ENCODE data around the gene AQP7. TPM values are rescaled to one million over a fixed set of nuclear protein-coding genes. Genes with fewer than 3 reads are reported as not detected.
"Not testable (repeated sequence)": the region's sequence is repeated elsewhere in the genome, so short reads cannot be mapped to it uniquely, and the experiment has no call there.

The AQP7 gene
- total and polyA plus RNA-seq, 2 donors (not counting 1 experiment from before 2014, with no cell fraction given) = not detected

DNA sequence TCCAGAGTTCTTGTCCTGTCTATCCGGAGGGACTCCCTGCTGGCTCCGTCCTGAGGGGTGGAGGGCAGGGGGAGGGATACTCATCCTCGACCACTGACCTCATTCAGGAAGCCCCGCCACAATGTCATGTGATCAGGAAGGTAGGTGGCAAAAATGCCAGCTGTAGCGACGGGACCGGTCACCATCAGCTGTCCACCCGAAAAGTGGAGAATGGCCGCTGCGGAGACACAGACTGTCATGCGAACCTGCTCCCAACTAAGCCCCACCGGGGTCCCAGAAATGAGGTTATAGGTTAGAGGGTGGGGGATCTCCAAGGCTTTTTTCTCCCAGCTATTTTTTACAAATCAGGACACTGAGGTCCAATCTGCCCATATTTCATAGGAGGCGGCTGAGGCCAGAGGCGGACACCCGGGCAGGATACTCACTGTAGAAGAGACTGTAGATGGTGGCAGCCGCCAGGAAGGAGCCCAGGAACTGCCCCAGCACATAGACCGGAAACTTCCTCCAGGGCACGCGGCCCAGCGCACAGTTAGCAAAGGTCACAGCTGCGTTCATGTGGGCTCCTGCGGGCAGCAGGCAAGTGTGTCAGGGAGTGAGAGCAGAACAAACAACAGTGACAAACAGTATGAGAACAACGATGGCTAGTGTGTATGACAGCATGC, 16.3 kb downstream of the AQP7 start:
- H3K36me3 ChIP-seq (replicated peaks in 1 of 2; ENCODE audit: control extremely low read depth in 1 of 2, control insufficient read depth in 1 of 2, extremely low read depth in 1 of 2, insufficient read depth in 2 of 2, low read length in 1 of 2); H3K9me3 Mint-ChIP-seq (ENCODE audit: insufficient read depth); POLR2A ChIA-PET; DNase-seq; H3K4me1 ChIP-seq (ENCODE audit: control insufficient read depth in 2 of 2, insufficient read depth in 2 of 2, low read length in 2 of 2); H3K27ac ChIP-seq (ENCODE audit: low read length in 2 of 2); H3K27me3 Mint-ChIP-seq; H3K27ac Mint-ChIP-seq; H3K9ac ChIP-seq (ENCODE audit: low read length); H3K4me3 Mint-ChIP-seq; H3K4me3 ChIP-seq (ENCODE audit: control extremely low read depth in 1 of 5, extremely low read depth in 1 of 5, insufficient read depth in 1 of 5, low read depth in 2 of 5, low read length in 4 of 5); intact Hi-C loops (cut with micrococcal nuclease); H3K79me2 ChIP-seq (ENCODE audit: control insufficient read depth, insufficient read depth, low read length); H2AFZ ChIP-seq (ENCODE audit: insufficient read depth, low read depth, low read length, poor library complexity, severe bottlenecking); H3K4me2 ChIP-seq (replicated peaks; ENCODE audit: low read depth, low read length, poor library complexity, severe bottlenecking); H4K20me1 ChIP-seq (ENCODE audit: control insufficient read depth, insufficient read depth, low read length, poor library complexity, severe bottlenecking); H3K27me3 ChIP-seq (replicated peaks in 1 of 4; ENCODE audit: control extremely low read depth in 1 of 4, control insufficient read depth in 3 of 4, insufficient read depth in 4 of 4, low read length in 3 of 4); H3K9me3 ChIP-seq (ENCODE audit: control extremely low read depth in 1 of 3, control insufficient read depth in 2 of 3, insufficient read depth in 1 of 3, low read length in 2 of 3); H3K4me1 Mint-ChIP-seq; ATAC-seq (ENCODE audit: low read depth): not testable (repeated sequence)
- WGBS (ENCODE audit: insufficient coverage) = 95% methylated on average over 15 of the region's 23 CpGs
- CTCF ChIA-PET = interaction anchor here (0.6 kb wide), 1 partner anchor 18 kb away, joined by 3 read pairs; no protein-coding TSS in a partner anchor

DNA sequence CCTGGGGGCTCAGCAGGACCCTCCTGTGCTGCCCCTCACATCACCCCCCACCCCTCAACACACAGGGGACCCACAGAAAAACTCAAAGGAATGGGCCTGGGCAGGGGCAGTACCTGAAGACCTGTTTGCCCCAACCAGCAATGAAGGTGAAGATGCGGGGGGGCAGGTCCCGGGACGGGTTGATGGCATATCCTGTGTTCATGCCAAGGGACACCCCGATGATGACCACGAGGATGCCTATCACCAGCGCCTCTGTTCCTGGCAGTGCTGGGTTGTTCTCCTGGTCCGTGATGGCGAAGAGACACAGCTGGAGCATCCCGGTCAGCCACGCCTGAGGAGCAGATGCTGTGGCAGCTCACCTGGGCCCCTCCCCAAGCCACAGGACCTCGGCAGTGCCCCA, 16.8 kb downstream of the AQP7 start:
- H3K9me3 Mint-ChIP-seq (ENCODE audit: insufficient read depth); CTCF ChIA-PET; H3K4me1 ChIP-seq (ENCODE audit: control insufficient read depth in 2 of 2, insufficient read depth in 2 of 2, low read length in 2 of 2); H3K9ac ChIP-seq (ENCODE audit: low read length); POLR2A ChIA-PET; H3K27me3 ChIP-seq (replicated peaks in 1 of 4; ENCODE audit: control extremely low read depth in 1 of 4, control insufficient read depth in 3 of 4, insufficient read depth in 4 of 4, low read length in 3 of 4); H3K4me3 Mint-ChIP-seq; H3K27ac Mint-ChIP-seq; H3K4me1 Mint-ChIP-seq; H4K20me1 ChIP-seq (ENCODE audit: control insufficient read depth, insufficient read depth, low read length, poor library complexity, severe bottlenecking); H3K9me3 ChIP-seq (ENCODE audit: control extremely low read depth in 1 of 3, control insufficient read depth in 2 of 3, insufficient read depth in 1 of 3, low read length in 2 of 3); intact Hi-C loops (cut with micrococcal nuclease); ATAC-seq (ENCODE audit: low read depth); DNase-seq; H3K27ac ChIP-seq (ENCODE audit: low read length in 2 of 2); H3K27me3 Mint-ChIP-seq; H3K4me2 ChIP-seq (replicated peaks; ENCODE audit: low read depth, low read length, poor library complexity, severe bottlenecking); H3K4me3 ChIP-seq (ENCODE audit: control extremely low read depth in 1 of 5, extremely low read depth in 1 of 5, insufficient read depth in 1 of 5, low read depth in 2 of 5, low read length in 4 of 5); H3K79me2 ChIP-seq (ENCODE audit: control insufficient read depth, insufficient read depth, low read length); H3K36me3 ChIP-seq (replicated peaks in 1 of 2; ENCODE audit: control extremely low read depth in 1 of 2, control insufficient read depth in 1 of 2, extremely low read depth in 1 of 2, insufficient read depth in 2 of 2, low read length in 1 of 2); H2AFZ ChIP-seq (ENCODE audit: insufficient read depth, low read depth, low read length, poor library complexity, severe bottlenecking): not testable (repeated sequence)
- WGBS (ENCODE audit: insufficient coverage) = 94% methylated on average over 11 of the region's 11 CpGs

DNA sequence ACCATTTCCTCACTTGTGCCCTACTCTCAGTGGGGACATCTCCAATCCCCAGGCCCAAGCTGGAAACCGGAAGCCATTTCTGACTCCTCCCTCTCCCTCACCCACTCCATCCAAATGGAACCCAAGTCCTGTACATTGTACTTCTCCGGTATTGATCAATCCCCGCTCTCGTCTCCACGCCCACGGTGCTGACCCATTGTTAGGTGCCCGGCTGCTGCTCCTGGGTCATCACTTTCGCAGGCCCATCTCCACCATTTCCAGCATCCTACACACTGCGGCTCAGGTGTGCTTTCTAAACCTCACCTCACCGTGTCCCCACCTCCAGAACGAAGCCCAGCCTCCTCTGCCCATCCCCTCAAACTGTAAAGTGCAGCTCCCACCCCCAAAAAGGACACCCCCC, 19.0 kb downstream of the AQP7 start:
- H3K36me3 ChIP-seq (replicated peaks in 1 of 2; ENCODE audit: control extremely low read depth in 1 of 2, control insufficient read depth in 1 of 2, extremely low read depth in 1 of 2, insufficient read depth in 2 of 2, low read length in 1 of 2); H4K20me1 ChIP-seq (ENCODE audit: control insufficient read depth, insufficient read depth, low read length, poor library complexity, severe bottlenecking); H3K4me1 ChIP-seq (ENCODE audit: control insufficient read depth in 2 of 2, insufficient read depth in 2 of 2, low read length in 2 of 2); ATAC-seq (ENCODE audit: low read depth); POLR2A ChIA-PET; H3K27me3 Mint-ChIP-seq; H3K79me2 ChIP-seq (ENCODE audit: control insufficient read depth, insufficient read depth, low read length); H3K27me3 ChIP-seq (replicated peaks in 1 of 4; ENCODE audit: control extremely low read depth in 1 of 4, control insufficient read depth in 3 of 4, insufficient read depth in 4 of 4, low read length in 3 of 4); H3K4me2 ChIP-seq (replicated peaks; ENCODE audit: low read depth, low read length, poor library complexity, severe bottlenecking); H3K9ac ChIP-seq (ENCODE audit: low read length); H3K9me3 Mint-ChIP-seq (ENCODE audit: insufficient read depth); H3K27ac ChIP-seq (ENCODE audit: low read length in 2 of 2); H2AFZ ChIP-seq (ENCODE audit: insufficient read depth, low read depth, low read length, poor library complexity, severe bottlenecking); H3K4me1 Mint-ChIP-seq; H3K9me3 ChIP-seq (ENCODE audit: control extremely low read depth in 1 of 3, control insufficient read depth in 2 of 3, insufficient read depth in 1 of 3, low read length in 2 of 3); H3K4me3 Mint-ChIP-seq; CTCF ChIA-PET; H3K4me3 ChIP-seq (ENCODE audit: control extremely low read depth in 1 of 5, extremely low read depth in 1 of 5, insufficient read depth in 1 of 5, low read depth in 2 of 5, low read length in 4 of 5); intact Hi-C loops (cut with micrococcal nuclease); DNase-seq; H3K27ac Mint-ChIP-seq: not testable (repeated sequence)
- WGBS (ENCODE audit: insufficient coverage) = 95% methylated on average over 11 of the region's 11 CpGs

DNA sequence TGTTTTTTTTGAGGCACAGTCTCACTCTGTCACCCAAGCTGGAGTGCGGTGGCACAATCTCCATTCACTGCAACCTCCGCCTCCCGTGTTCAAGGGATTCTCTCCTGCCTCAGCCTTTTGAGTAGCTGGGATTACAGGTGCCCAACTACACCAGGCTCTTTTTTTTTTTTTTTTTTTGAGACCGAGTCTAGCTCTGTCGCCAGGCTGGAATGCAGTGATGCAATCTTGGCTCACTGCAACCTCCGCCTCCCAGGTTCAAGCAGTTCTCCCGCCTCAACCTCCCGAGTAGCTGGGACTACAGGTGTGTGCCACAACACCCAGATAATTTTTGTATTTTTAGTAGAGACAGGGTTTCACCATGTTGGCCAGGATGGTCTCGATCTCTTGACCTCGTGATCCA, 20.0 kb downstream of the AQP7 start:
- H3K27ac Mint-ChIP-seq; H3K36me3 ChIP-seq (replicated peaks in 1 of 2; ENCODE audit: control extremely low read depth in 1 of 2, control insufficient read depth in 1 of 2, extremely low read depth in 1 of 2, insufficient read depth in 2 of 2, low read length in 1 of 2); DNase-seq; H3K9me3 ChIP-seq (ENCODE audit: control extremely low read depth in 1 of 3, control insufficient read depth in 2 of 3, insufficient read depth in 1 of 3, low read length in 2 of 3); H2AFZ ChIP-seq (ENCODE audit: insufficient read depth, low read depth, low read length, poor library complexity, severe bottlenecking); POLR2A ChIA-PET; H3K4me1 ChIP-seq (ENCODE audit: control insufficient read depth in 2 of 2, insufficient read depth in 2 of 2, low read length in 2 of 2); H3K4me3 ChIP-seq (ENCODE audit: control extremely low read depth in 1 of 5, extremely low read depth in 1 of 5, insufficient read depth in 1 of 5, low read depth in 2 of 5, low read length in 4 of 5); H3K27me3 ChIP-seq (replicated peaks in 1 of 4; ENCODE audit: control extremely low read depth in 1 of 4, control insufficient read depth in 3 of 4, insufficient read depth in 4 of 4, low read length in 3 of 4); H3K9me3 Mint-ChIP-seq (ENCODE audit: insufficient read depth); intact Hi-C loops (cut with micrococcal nuclease); H3K4me3 Mint-ChIP-seq; ATAC-seq (ENCODE audit: low read depth); H3K4me2 ChIP-seq (replicated peaks; ENCODE audit: low read depth, low read length, poor library complexity, severe bottlenecking); H3K79me2 ChIP-seq (ENCODE audit: control insufficient read depth, insufficient read depth, low read length); H3K27ac ChIP-seq (ENCODE audit: low read length in 2 of 2); H3K9ac ChIP-seq (ENCODE audit: low read length); H3K4me1 Mint-ChIP-seq; H4K20me1 ChIP-seq (ENCODE audit: control insufficient read depth, insufficient read depth, low read length, poor library complexity, severe bottlenecking); H3K27me3 Mint-ChIP-seq: not testable (repeated sequence)
- 97% methylated on average over 5 of the region's 10 CpGs for WGBS (ENCODE audit: insufficient coverage)
- CTCF ChIA-PET = interaction anchor here (1.3 kb wide), 1 partner anchor 22 kb away, joined by 3 read pairs; no protein-coding TSS in a partner anchor

Measured in B cell (primary cell).